Stimulated activated CD8-positive, alpha-beta memory T cell treated with anti-CD3 and anti-CD28 coated beads, Interleukin-4, amount 100 ng/mL, for 1 hour (primary cell): Measurements from ENCODE around the gene PAQR3.
"Not testable (repeated sequence)": the region's sequence is repeated elsewhere in the genome, so short reads cannot be mapped to it uniquely, and the experiment has no call there.

Source experiments
- DNase-seq, 2 donors: peaks; one replicate each; pipeline ENCODE4 v3.0.0-alpha.2; 2020; ENCODE audit warnings: low read depth in 2 of 2, low spot score in 1 of 2

PAQR3 gene

DNA sequence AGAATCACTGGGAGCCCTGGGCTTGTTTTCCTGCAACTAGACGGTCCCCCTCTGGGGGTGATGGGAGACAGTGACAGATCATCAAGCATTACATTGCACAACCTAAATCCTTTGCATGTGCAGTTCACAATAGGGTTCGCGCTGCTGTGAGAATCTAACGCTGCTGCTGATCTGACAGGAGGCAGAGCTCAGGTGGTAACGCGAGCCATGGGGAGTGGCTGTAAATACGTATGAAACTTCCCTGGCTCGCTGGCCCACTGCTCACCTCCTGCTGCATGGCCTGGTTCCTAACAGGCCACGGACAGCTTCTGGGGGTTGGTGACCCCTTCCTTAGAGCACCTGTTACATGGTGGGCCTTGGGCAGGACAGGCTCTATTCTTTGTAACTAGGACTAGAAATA, 10.4 kb downstream of the PAQR3 start:
- no peak for DNase-seq

DNA sequence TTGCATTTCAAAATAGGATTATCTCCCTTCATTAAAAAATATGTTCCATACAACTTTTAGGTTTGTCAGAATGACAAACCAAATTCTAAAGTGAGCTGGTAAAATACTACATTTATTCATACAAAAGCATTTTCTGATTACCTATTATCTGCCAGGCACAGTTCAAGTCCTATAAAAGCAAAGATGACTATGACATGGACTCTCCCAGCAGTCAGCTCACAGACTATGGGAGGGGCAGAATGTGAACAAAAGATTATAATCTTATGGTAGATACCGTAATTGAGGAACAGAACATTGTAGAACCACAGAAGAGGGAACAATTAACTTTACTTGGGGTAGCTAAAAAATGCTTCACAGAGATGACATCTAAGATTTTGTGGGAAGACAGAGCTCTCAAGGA, 12.4 kb downstream of the PAQR3 start:
- DNase-seq: no peak

- no peak for DNase-seq
Observed at GRCh38 chr4:78923464-78924312, 15.6 kb downstream of the PAQR3 start.

- DNase-seq: no peak
Observed at GRCh38 chr4:78922207-78922606, 17.0 kb downstream of the PAQR3 start.

GRCh38 chr4:78910612-78911011, 28.6 kb downstream of the PAQR3 start:
- DNase-seq: no peak

DNA sequence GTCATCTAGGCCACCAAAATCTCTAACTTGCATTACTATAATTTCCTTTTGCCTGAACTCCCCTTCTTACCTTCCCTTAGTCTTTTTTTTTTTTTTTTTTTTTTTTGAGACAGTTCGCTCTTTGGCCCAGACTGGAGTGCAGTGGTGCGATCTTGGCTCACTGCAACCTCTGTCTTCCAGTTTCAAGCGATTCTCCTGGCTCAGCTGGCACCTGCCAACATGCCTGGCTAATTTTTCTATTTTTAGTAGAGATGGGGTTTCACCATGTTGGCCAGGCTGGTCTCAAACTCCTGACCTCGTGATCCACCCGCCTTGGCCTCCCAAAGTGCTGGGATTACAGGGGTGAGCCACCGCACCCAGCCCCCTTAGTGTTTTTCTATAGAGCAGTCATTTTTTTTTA, 30.3 kb downstream of the PAQR3 start:
- not testable (repeated sequence) for DNase-seq

- DNase-seq: no peak
Observed at GRCh38 chr4:78907638-78908037, 31.6 kb downstream of the PAQR3 start.

- DNase-seq: no peak
Observed at GRCh38 chr4:78904143-78904542, 35.1 kb downstream of the PAQR3 start.

DNA sequence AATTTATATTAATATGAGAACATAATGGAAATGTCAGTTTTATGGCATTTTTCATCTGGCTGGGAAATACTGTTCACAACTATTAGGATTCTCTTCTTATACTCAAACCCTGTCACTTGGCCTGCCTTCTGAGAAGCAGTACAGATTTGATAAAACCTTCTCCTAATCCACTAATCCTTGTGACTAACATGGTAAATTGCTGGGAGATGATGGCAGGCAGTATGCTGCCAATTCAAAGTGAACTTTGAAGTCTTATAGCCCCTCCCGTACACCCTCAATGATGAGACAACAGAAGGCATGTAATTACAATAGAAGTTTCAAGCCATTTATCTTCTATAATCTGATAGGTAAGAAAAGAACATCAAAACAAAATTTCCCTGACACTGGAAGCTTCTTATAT, 36.9 kb downstream of the PAQR3 start:
- DNase-seq: no peak

- DNase-seq: no peak
Observed at GRCh38 chr4:78901882-78902281, 37.4 kb downstream of the PAQR3 start.

DNA sequence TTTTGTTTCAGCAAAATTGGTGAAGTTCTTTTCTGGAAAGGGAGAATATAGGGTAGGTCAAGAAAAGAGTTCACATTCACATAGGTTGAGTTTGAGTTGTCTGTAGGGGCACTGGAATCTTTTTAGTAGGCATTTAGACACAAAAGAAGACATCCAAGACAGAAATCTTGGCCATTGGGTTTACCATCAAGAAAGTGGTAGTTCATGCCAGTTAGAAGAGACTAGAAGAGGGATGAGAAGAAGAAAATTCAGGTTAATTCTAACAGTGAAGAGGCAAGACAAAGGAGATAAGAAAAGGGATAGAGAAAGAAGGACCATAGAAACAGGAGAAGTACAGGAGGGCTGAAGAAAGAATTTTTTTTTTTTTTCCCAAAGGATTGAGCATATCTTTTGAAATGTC, 39.9 kb downstream of the PAQR3 start:
- no peak for DNase-seq

- DNase-seq: no peak
Observed at GRCh38 chr4:78889955-78890354, 49.3 kb downstream of the PAQR3 start.

DNA sequence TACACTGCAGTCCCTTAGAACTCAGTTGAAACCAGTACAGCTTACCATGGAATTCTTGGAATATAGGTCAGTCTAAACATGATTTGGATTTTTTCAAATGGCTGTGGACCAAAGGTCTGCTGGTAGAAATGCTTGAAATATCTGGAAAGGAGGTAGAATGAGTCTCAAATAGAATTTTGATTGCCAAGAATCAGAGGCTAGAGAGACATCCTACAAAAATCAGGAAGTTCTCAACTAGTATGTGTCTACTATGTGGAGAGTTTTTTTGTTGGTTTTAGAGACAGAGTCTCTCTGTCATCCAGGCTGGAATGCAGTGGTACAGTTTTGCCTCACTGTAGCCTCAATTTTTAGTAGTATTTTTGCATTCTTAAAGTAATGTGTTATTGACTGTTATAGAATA, 53.6 kb downstream of the PAQR3 start:
- no peak for DNase-seq

- no peak for DNase-seq
Observed at GRCh38 chr4:78880874-78881492, 58.3 kb downstream of the PAQR3 start.

- no peak for DNase-seq
Observed at GRCh38 chr4:78878031-78878430, 61.2 kb downstream of the PAQR3 start.

- no peak for DNase-seq
Observed at GRCh38 chr4:78876568-78877320, 62.5 kb downstream of the PAQR3 start.

- DNase-seq: no peak
Observed at GRCh38 chr4:78870056-78870455, 69.2 kb downstream of the PAQR3 start.

GRCh38 chr4:78868712-78869111, 70.5 kb downstream of the PAQR3 start:
- not testable (repeated sequence) for DNase-seq

GRCh38 chr4:78865451-78865850, 73.8 kb downstream of the PAQR3 start:
- no peak for DNase-seq

- no peak for DNase-seq
Observed at GRCh38 chr4:78864405-78865024, 74.7 kb downstream of the PAQR3 start.

DNA sequence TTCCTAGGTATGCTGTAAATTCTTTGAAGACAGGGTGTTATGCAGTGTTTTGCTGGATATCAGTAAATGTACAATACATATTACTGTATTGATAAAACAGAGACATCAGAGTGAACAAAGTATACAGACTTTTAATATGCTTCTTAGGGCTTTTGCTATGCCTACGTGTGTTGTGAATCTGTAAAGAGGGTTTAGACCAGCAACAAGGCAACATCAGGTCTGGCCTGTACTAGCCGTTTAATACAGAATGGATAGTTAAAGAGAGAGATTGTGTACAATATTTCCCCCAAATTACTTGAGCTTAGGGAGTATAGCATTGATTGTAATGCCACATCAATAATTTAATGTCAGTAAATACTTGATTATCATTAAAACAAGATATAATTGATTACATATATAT, 75.2 kb downstream of the PAQR3 start:
- no peak for DNase-seq
